ENCODE results near the gene PTPN7.
"Not testable (repeated sequence)": the region's sequence is repeated elsewhere in the genome, so short reads cannot be mapped to it uniquely, and the experiment has no call there.

The PTPN7 gene

GRCh38 chr1:202189918-202190715 lies 29.7 kb upstream of the PTPN7 start:
- DNase-seq (ENCODE audit: low read depth in 2 of 2) = no peak

GRCh38 chr1:202189001-202189790 lies 28.8 kb upstream of the PTPN7 start:
- peak; percentile 49 to 74 for DNase-seq (ENCODE audit: low read depth in 2 of 2)

DNA sequence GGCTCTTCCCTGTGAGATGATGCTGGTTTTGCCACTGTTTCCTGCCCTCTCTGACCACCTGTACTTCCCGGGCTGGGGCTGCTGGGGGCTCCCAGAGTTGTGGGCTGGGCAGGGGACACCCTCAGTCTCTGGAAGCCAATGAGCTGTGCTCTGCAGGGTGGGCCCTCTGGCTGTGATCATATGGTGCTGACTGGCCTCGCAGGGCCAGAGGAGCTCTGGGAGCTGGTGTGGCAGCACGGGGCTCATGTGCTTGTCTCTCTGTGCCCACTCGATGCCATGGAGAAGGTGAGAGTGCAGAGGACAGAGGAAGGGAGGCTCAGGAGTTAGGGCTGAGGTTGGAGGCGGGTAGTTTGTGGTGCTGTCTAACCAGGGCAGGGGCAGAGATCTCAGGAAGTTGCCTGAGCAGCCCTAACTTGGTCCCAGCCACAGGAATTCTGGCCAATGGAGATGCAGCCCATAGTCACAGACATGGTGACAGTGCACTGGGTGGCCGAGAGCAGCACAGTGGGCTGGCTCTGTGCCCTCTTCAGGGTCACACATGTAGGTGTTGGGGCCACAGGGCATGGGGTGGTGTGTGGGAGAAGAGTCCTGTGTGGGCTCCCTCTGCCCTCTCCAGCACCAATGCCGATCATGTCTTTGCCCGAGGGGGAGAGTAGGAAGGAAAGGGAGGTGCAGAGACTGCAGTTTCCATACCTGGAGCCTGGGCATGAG lies 27.4 kb upstream of the PTPN7 start:
- DNase-seq (ENCODE audit: low read depth in 2 of 2) = no peak

DNA sequence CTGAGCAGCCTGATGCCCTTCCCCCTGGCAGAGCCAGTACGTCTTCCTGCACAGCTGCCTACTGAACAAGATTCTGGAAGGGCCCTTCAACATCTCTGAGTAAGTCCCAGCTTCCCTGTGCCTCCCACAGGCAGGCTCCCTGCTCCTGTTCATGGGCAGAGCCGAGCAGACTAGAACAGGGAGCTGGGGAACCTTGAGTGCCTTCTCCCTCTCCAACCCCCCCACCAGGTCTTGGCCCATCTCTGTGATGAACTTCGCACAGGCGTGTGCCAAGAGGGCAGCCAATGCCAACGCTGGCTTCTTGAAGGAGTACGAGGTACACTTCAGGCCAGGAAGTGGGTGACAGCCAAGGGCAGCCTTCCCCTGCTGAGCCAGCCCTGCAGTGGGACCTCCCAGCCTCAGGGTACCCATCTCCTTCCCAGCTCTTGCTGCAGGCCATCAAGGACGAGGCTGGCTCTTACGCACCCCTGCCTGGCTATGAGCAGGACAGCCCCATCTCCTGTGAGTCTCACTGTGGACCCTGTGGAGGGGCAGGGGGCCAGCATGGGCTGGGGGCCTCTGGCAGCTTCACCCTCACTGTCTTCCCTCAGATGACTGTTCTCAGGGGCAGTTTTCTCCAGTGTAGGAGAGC lies 26.8 kb upstream of the PTPN7 start:
- no peak for DNase-seq (ENCODE audit: low read depth in 2 of 2)

DNA sequence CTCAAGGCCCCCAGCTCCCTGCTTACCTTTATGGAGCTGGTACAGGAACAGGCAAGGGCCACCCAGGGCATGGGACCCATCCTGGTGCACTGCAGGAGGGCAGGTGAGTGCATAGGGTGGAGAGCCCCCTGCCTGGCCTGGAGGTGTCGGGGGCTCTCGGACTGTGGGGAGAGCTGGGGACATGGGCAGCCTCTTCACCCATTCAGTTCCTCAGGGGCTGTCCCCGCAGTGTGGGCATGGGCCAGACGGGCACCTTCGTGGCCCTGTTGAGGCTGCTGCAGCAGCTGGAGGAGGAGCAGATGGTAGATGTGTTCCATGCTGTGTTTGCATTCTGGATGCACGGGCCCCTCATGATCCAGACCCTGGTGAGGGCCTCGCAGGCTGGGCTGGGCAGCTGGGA lies 25.9 kb upstream of the PTPN7 start:
- DNase-seq (ENCODE audit: low read depth in 2 of 2) = no peak

- peak; percentile 44 to 74 for DNase-seq (ENCODE audit: low read depth in 2 of 2)
These were observed 24.5 kb upstream of the PTPN7 start for GRCh38 chr1:202184750-202185460.

- no peak for DNase-seq (ENCODE audit: low read depth in 2 of 2)
These were observed 21.9 kb upstream of the PTPN7 start for GRCh38 chr1:202182040-202182877.

GRCh38 chr1:202181586-202181985 lies 21.2 kb upstream of the PTPN7 start:
- no peak for DNase-seq (ENCODE audit: low read depth in 2 of 2)

DNA sequence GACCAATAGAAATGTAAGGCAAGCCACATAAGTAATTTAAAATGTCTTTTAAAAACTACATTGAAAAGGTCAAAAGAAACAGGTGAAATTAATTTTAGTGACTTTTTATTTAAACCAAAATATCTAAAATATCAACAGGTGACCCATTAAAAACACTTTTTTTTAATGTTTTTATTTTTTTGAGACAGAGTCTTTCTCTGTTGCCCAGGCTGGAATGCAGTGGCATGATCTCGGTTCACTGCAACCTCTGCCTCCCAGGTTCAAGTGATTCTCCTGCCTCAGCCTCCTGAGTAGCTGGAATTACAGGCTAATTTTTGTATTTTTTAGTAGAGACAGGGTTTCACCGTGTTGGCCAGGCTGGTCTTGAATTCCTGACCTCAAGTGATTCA lies 20.3 kb upstream of the PTPN7 start:
- not testable (repeated sequence) for DNase-seq (ENCODE audit: low read depth in 2 of 2)

GRCh38 chr1:202179828-202180750 lies 19.7 kb upstream of the PTPN7 start:
- DNase-seq (ENCODE audit: low read depth in 2 of 2) = no peak

DNA sequence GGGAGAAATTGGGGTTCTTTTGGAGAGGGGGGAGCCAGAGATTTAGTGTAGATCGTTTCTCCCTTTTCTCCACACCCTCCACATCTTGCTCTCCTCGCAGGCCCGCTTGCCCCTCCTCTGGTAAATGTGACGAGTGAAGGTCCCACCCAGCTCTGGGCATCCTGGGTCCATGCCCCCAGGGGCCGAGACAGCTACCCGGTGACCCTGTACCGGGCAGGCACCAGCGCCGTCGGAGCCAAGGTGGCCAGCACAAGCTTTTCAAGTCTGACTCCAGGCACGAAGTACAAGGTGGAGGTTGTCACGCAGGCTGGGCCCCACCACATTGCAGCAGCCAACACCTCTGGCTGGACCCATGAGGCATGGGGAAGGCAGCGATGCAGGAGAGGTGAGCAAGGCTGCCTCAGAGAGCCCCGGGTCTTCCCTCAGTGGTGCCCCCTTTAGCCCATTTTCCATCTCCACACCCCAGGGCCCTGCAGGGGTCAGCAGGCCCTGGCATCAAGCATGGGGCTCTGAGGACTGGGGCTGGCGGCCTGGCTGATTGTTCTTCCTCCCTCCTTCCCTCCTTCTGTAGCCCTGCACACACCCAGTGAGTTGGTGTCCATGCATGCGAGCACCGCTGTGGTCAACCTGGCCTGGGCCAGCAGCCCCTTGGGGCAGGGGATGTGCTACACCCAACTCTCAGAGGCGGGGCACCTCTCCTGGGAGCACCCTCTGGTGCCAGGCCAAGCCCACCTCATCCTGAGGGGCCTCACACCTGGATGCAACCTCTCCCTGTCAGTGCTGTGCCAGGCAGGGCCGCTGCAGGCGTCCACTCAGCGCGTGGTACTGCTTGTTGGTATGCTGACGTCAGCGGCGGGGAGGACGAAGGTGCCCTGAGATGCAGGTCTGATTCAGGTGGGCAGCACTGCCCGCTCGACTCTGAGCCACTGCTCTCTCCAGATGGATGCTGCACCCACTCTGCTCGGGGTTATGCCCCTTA lies 16.8 kb upstream of the PTPN7 start:
- DNase-seq (ENCODE audit: low read depth in 2 of 2) = no peak

DNA sequence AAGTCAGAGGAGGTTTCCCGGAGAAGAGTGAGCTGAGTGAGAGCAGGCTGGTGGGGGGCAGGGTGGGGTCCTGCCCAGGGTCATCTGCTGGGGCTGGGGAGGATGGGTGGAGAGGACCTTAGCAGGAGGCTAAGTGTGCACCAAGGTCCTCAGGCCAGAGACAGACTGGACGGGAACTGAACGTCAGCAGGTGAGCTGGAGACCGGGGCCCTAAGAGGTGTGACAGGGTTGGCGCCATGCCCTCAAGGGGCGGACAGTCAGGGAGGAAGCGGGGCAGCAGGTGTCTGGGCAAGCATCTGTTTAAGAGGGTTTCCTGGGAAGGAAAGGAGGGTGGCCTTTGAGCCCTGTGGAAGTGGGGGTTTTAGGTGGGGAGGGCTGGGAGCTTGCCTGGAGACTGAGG lies 13.6 kb upstream of the PTPN7 start:
- DNase-seq (ENCODE audit: low read depth in 2 of 2) = no peak

DNA sequence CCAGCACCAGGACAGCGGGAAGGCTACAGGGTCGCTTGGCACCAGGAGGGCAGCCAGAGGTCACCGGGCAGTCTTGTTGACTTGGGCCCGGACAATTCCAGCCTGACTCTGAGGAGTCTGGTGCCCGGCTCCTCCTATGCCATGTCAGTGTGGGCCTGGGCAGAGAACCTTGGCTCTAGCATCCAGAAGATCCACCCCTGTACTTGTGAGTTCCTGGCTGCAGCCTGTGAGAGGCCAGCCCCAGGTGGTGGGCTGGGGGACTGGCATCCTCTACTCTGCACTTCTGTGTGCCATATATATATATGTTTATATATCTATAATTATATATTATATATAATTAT lies 11.6 kb upstream of the PTPN7 start:
- no peak for DNase-seq (ENCODE audit: low read depth in 2 of 2)

GRCh38 chr1:202171292-202172014 lies 11.1 kb upstream of the PTPN7 start:
- no peak for DNase-seq (ENCODE audit: low read depth in 2 of 2)

- DNase-seq (ENCODE audit: low read depth in 2 of 2) = no peak
These were observed 10.3 kb upstream of the PTPN7 start for GRCh38 chr1:202170726-202171125.

DNA sequence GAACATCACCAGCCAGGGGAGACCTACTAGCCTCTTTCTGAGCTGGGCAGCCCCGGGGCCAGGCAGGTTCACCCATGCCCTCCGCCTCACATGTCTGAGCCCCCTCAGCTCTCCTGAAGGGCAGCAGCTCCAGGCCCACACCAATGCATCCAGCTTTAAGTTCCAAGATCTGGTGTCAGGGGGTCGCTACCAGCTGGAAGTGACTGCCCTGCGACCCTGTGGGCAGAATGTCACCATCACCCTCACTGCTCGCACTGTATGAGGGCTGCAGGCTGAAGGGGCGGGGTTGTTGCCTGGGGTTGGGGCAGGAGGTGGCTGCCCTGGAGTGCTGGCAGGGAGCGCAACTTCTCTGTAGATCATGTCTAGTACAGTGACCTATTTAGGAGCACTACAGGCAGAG lies 8.5 kb upstream of the PTPN7 start:
- no peak for DNase-seq (ENCODE audit: low read depth in 2 of 2)

- no peak for DNase-seq (ENCODE audit: low read depth in 2 of 2)
These were observed 7.5 kb upstream of the PTPN7 start for GRCh38 chr1:202167708-202168415.

Data from stimulated activated CD4-positive, alpha-beta T cell treated with anti-CD3 and anti-CD28 coated beads, Interleukin-12 subunit alpha, Interleukin-12 subunit beta, amount 100 ng/mL, for 24 hours (primary cell).